Muscle of leg (tissue), 11 donors: ENCODE results near the gene FBXW8. TPM values are rescaled to one million over a fixed set of nuclear protein-coding genes. Genes with fewer than 3 reads are reported as not detected.

ENCODE experiments used
- DNase-seq: peaks from one replicate; pipeline ENCODE4 v3.0.0; 2013
- H3K27ac ChIP-seq: one replicate; pipeline ENCODE4 v1.5.1; 2013; ENCODE audit warnings: mild to moderate bottlenecking, low read length, control low read depth
- H3K27me3 ChIP-seq: one replicate; pipeline ENCODE4 v1.6.1; 2013; ENCODE audit warnings: low read length; ENCODE audit not compliant: control insufficient read depth, insufficient read depth
- H3K36me3 ChIP-seq: one replicate; pipeline ENCODE4 v1.6.1; 2013; ENCODE audit warnings: low read length; ENCODE audit not compliant: control insufficient read depth, insufficient read depth
- H3K4me1 ChIP-seq: one replicate; pipeline ENCODE4 v1.6.1; 2013; ENCODE audit warnings: low read length; ENCODE audit not compliant: control insufficient read depth, insufficient read depth
- H3K4me3 ChIP-seq: one replicate; pipeline ENCODE4 v1.5.1; 2013; ENCODE audit warnings: low read length, control low read depth
- H3K9me3 ChIP-seq: replicated peaks from 2 replicates; pipeline ENCODE4 v1.6.1; 2013; ENCODE audit warnings: low read depth, low read length; ENCODE audit not compliant: control insufficient read depth
- WGBS: methylation state at CpG from one replicate; pipeline ENCODE4 v1.1.5; 2013; ENCODE audit warnings: missing lambda C conversion rate; ENCODE audit not compliant: insufficient coverage; 5-methylcytosine and 5-hydroxymethylcytosine counted together
- polyA plus RNA-seq, 8 donors: library from polyadenylated mRNA; unstranded; fragments of 120-200 nt; gene quantifications; one replicate each; pipeline versions ENCODE4 v1.2.1 to v1.2.3, GENCODE V29; 2013; ENCODE audit warnings: inconsistent platforms in 1 of 8, low replicate concordance in 1 of 8; ENCODE audit not compliant: insufficient read length in 8 of 8, insufficient read depth in 1 of 8
- total RNA-seq: library from RNA; stranded (reverse); fragments of 120-200 nt; gene quantifications from one replicate; pipeline ENCODE4 v1.2.4, GENCODE V29; 2013

FBXW8 gene
- total and polyA plus RNA-seq, 9 donors: 11.1 to 20.3 (median 14.8) TPM

DNA sequence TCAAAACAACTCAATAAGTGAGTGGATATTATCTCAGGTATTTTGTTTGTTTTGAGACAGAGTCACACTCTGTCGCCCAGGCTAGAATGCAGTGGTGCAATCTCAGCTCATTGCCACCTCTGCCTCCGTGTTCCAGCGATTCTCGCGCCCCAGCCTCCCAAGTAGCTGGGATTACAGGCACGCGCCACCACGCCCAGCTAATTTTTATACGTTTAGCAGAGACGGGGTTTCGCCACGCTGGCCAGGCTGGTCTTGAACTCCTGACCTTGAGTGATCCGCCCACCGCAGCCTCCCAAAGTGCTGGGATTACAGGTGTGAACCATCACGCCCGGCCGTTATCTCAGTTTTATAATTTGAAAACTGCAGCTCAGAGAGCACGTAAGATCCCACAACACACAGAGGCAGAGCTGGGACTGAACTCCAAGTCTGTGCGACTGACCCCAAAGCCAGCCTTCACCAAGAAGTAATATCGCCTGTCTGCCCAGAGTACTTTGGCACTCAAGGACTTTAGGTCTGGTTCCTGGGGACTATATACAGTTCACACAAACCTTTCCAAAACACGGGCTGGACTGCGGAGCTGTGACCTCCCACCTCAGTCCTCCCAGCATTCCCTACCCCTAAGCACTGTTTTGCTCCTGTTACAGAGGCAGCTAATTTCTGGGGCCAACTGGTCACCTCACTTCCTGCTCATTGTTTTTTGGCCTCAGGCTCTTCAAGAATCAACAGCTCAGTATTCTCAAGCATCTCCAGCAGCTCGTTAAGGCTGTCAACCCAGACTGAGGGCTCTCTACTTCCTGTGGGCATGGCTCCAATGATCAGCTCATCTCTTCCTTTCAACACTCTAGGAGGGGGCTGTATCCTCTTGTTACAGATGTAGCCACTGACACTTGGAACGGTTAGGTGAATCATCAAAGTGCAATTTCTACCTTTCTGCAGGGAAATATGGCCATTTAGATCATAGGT lies 165.9 kb downstream of the FBXW8 start:
- WGBS: 81% methylated on average over 23 of the region's 24 CpGs

DNA sequence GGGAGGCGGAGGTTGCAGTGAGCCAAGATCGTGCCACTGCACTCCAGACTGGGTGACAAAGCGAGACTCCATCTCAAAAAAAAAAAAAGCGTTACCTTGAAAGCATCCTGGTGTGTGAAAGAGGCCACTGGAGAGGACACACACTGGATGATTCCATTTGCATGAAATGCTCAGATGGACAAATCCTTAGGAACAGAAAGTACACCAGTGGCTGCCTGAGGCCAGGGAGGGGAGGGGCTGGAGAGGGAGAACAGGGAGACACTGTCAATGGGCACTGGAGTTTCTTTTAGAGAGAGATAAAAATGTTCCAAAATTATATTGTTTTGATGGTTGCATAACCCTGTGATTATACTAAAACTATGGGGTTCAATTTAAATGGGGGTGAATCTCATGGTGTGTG lies 168.7 kb downstream of the FBXW8 start:
- Histone ChIP-seq H3K4me3 (no peak overlapping the region), H3K27me3 (no peaks in the 10 kb centered on the region), H3K9me3 (no peaks in the 10 kb centered on the region), H3K27ac (no peak overlapping the region), H3K36me3 (no peaks in the 10 kb centered on the region), H3K4me1 (peaks cover 3% of the 10 kb centered on the region)
- DNase-seq: no peak
- WGBS: 87% methylated on average over 4 of the region's 4 CpGs

More for the DNA sequence above, 165.9 kb downstream of the FBXW8 start:
- Histone ChIP-seq H3K36me3 (no peaks in the 10 kb centered on the region), H3K27me3 (no peaks in the 10 kb centered on the region), H3K9me3 (no peaks in the 10 kb centered on the region), H3K4me1 (peaks cover 5% of the 10 kb centered on the region), H3K4me3 (no peak overlapping the region), H3K27ac (no peak overlapping the region)
- peak; percentile 37 for DNase-seq

DNA sequence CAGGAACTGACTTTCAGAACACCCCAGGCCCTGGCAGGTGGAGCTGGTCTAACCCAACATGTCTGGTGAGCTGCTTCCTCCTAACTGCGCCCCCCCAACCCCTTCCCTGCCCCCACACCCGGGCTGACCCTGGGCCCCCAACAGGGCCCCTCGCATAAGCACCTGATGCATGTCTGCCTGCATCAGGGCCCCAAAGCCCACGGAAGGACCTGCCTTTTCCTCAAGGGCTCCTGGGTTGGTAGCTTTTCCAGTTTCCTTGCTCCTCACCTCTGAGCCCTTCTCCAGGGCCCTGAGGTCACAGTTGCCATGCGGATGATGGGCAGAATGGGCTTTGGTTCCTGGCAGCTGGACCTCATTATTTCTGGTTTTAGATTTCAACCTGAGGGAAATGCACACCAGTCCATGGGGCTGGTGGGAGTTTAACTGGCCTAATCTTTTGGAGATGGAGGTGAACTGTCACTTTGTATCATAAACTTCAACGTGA lies 170.0 kb downstream of the FBXW8 start:
- Histone ChIP-seq H3K36me3 (no peaks in the 10 kb centered on the region), H3K9me3 (no peaks in the 10 kb centered on the region), H3K27ac (no peak overlapping the region), H3K4me1 (peaks cover 3% of the 10 kb centered on the region), H3K4me3 (no peak overlapping the region), H3K27me3 (no peaks in the 10 kb centered on the region)
- DNase-seq: no peak
- WGBS: 12% methylated on average over 6 of the region's 6 CpGs

Other genes starting within 250 kb of the FBXW8 start
- 9.0 TPM for gene SPRING1, start 172.9 kb upstream of the FBXW8 start, total RNA-seq
- gene SPRING1, start 172.9 kb upstream of the FBXW8 start, polyA plus RNA-seq: 10 to 100 TPM; 11.2 to 20.5 (median 14.1) TPM
- 1.3 TPM for gene RNFT2, start 172.6 kb upstream of the FBXW8 start, total RNA-seq
- 1 to 10 TPM in 7 of 8 donors, under 1 TPM in 1; 0.88 to 2.1 (median 1.5) TPM for gene RNFT2, start 172.6 kb upstream of the FBXW8 start, polyA plus RNA-seq
- 0.13 TPM for gene HRK, start 29.5 kb upstream of the FBXW8 start, total RNA-seq
- gene HRK, start 29.5 kb upstream of the FBXW8 start, polyA plus RNA-seq: under 1 TPM; 0.19 to 0.64 (median 0.30) TPM
- gene TESC, start 188.5 kb downstream of the FBXW8 start, total RNA-seq: 4.8 TPM
- 1 to 10 TPM; 3.2 to 7.2 (median 5.4) TPM for gene TESC, start 188.5 kb downstream of the FBXW8 start, polyA plus RNA-seq